Endothelial cell of umbilical vein (primary cell): Measurements from ENCODE around the gene MAK. TPM values are rescaled to one million over a fixed set of nuclear protein-coding genes. Genes with fewer than 3 reads are reported as not detected.

Source experiments
- BruUV-seq: library from RNA; stranded (reverse); fragments of 400-500 nt; replicated peaks from 2 replicates; lab custom pipeline; 2021; lab: Mats Ljungman, UMichigan
- CTCF ChIA-PET: fragments of 300-600, 350-600 bp; sonication (Branson Sonifier 250); formaldehyde crosslinking; loops from one replicate; lab custom pipeline; 2021; ENCODE audit warnings: antibody characterized with exemption, inconsistent platforms; lab: Charles Lee
- POLR2A ChIA-PET: fragments of 300-600, 350-600 bp; sonication (Branson Sonifier 250); formaldehyde crosslinking; loops from one replicate; lab custom pipeline; 2021; ENCODE audit warnings: antibody characterized with exemption, inconsistent platforms; lab: Charles Lee
- DNase-seq: peaks from one replicate; pipeline ENCODE4 v3.0.0-alpha.2; 2011; ENCODE audit warnings: low read depth, low spot score
- FAIRE-seq: peaks from 2 replicates; lab custom pipeline; 2011; peaks lifted over from hg19 to GRCh38; lab: Jason Lieb, UNC
- H2AFZ ChIP-seq: 2 replicates; pipeline ENCODE4 v1.6.0; 2012; ENCODE audit warnings: low read depth, low read length, control low read depth, inconsistent platforms
- H3K27ac ChIP-seq: 2 replicates; pipeline ENCODE4 v1.5.1; 2011; ENCODE audit warnings: low read depth, mild to moderate bottlenecking, control low read depth, low read length, moderate library complexity; ENCODE audit not compliant: insufficient read depth
- H3K27me3 ChIP-seq, 2 experiments: 2 replicates each; pipeline versions ENCODE4 v1.6.0 to v1.6.1; 2011; ENCODE audit warnings: low read length in 2 of 2, mixed read lengths in 1 of 2; ENCODE audit not compliant: control insufficient read depth in 2 of 2, insufficient read depth in 2 of 2
- H3K36me3 ChIP-seq, 2 experiments: 2 replicates in 1 of 2; 3 replicates in 1 of 2; pipeline ENCODE4 v1.5.1; 2011; ENCODE audit warnings: low read length in 2 of 2, mild to moderate bottlenecking in 1 of 2, moderate library complexity in 1 of 2; ENCODE audit not compliant: control insufficient read depth in 2 of 2, insufficient read depth in 2 of 2; ENCODE audit errors: extremely low read depth in 1 of 2
- H3K4me1 ChIP-seq: 3 replicates; pipeline ENCODE4 v1.5.1; 2011; ENCODE audit warnings: mild to moderate bottlenecking, low read length; ENCODE audit not compliant: control insufficient read depth, insufficient read depth; ENCODE audit errors: extremely low read depth
- H3K4me2 ChIP-seq: 2 replicates; pipeline ENCODE4 v1.6.1; 2011; ENCODE audit warnings: low read length, control low read depth, mixed read lengths; ENCODE audit not compliant: insufficient read depth
- H3K4me3 ChIP-seq, 3 experiments: fragments of 200-600 bp in 1 of 3; sonication (generic), shearing (Covaris generic) in 1 of 3; replicated peaks in 1 of 3; 2 replicates each; pipeline ENCODE4 v1.5.1; 2011 to 2016; ENCODE audit warnings: control low read depth in 3 of 3, low read length in 3 of 3, mild to moderate bottlenecking in 2 of 3, inconsistent platforms in 1 of 3, low read depth in 1 of 3, moderate library complexity in 1 of 3; ENCODE audit not compliant: insufficient read depth in 1 of 3
- H3K79me2 ChIP-seq: 2 replicates; pipeline ENCODE4 v1.6.0; 2012; ENCODE audit warnings: low read length, inconsistent platforms; ENCODE audit not compliant: control insufficient read depth, insufficient read depth
- H3K9ac ChIP-seq: replicated peaks from 2 replicates; pipeline ENCODE3; 2011; ENCODE audit warnings: low read length, control low read depth; ENCODE audit not compliant: insufficient read depth; ENCODE audit errors: extremely low read depth
- H3K9me1 ChIP-seq: replicated peaks from 3 replicates; pipeline ENCODE4 v1.6.0; 2011; ENCODE audit warnings: mild to moderate bottlenecking, low read length; ENCODE audit not compliant: control insufficient read depth, insufficient read depth; ENCODE audit errors: extremely low read depth
- H3K9me3 ChIP-seq: replicated peaks from 2 replicates; pipeline ENCODE4 v1.5.1; 2012; ENCODE audit warnings: low read length, inconsistent platforms; ENCODE audit not compliant: control insufficient read depth, insufficient read depth
- H4K20me1 ChIP-seq: replicated peaks from 2 replicates; pipeline ENCODE3; 2011; ENCODE audit warnings: mild to moderate bottlenecking, low read length; ENCODE audit not compliant: control insufficient read depth, insufficient read depth; ENCODE audit errors: extremely low read depth
- CTCF ChIP-seq, 2 donors: IDR thresholded peaks; 1 replicate in 1 of 2; 2 replicates in 1 of 2; pipeline ENCODE4 v1.5.1; 2011; ENCODE audit warnings: low read length in 2 of 2, mild to moderate bottlenecking in 2 of 2, moderate library complexity in 2 of 2, control low read depth in 1 of 2, inconsistent platforms in 1 of 2, low read depth in 1 of 2; ENCODE audit not compliant: insufficient read depth in 1 of 2; ENCODE audit errors: extremely low read depth in 1 of 2
- EZH2 ChIP-seq: IDR thresholded peaks from 2 replicates; pipeline ENCODE4 v1.6.1; 2012; ENCODE audit warnings: borderline replicate concordance, low read depth, mild to moderate bottlenecking, moderate library complexity, low read length, inconsistent platforms; ENCODE audit not compliant: severe bottlenecking
- FOS ChIP-seq: IDR thresholded peaks from 2 replicates; pipeline ENCODE4 v1.6.1; 2011; ENCODE audit warnings: mild to moderate bottlenecking, low read length, moderate library complexity, borderline replicate concordance; ENCODE audit not compliant: insufficient read depth
- GATA2 ChIP-seq: IDR thresholded peaks from 2 replicates; pipeline ENCODE4 v1.7.0; 2011; ENCODE audit warnings: low read depth, mild to moderate bottlenecking, moderate library complexity, mixed read lengths, low read length; ENCODE audit not compliant: insufficient read length, insufficient read depth
- JUN ChIP-seq: IDR thresholded peaks from 2 replicates; pipeline ENCODE4 v1.6.1; 2011; ENCODE audit warnings: borderline replicate concordance, low read depth; ENCODE audit not compliant: insufficient read length, insufficient read depth
- MAX ChIP-seq: IDR thresholded peaks from 2 replicates; pipeline ENCODE4 v1.6.1; 2011; ENCODE audit not compliant: insufficient read depth, insufficient read length
- MYC ChIP-seq: IDR thresholded peaks from one replicate; pipeline ENCODE4 v1.6.1; 2011; ENCODE audit warnings: mild to moderate bottlenecking, low read depth, low read length
- POLR2A ChIP-seq: IDR thresholded peaks from 2 replicates; pipeline ENCODE4 v1.6.1; 2012; ENCODE audit warnings: low read depth, mild to moderate bottlenecking, control low read depth, low read length
- POLR2AphosphoS5 ChIP-seq: IDR thresholded peaks from 2 replicates; pipeline ENCODE4 v1.6.1; 2012; ENCODE audit warnings: low read depth, mild to moderate bottlenecking, control low read depth, low read length, moderate library complexity; ENCODE audit not compliant: insufficient read depth
- dilution Hi-C: fragments of 300-500 bp; cut with MboI; formaldehyde crosslinking; loops from one replicate; pipeline ENCODE4 v1.15.0; 2019; ENCODE audit warnings: low sequenced_read_pairs; ENCODE audit not compliant: extremely low pct_ligation_motif_present
- intact Hi-C: fragments of 100-400 bp; cut with micrococcal nuclease; formaldehyde crosslinking; loops from one replicate; pipeline ENCODE4 v1.10.0; 2022
- polyA plus RNA-seq, 4 experiments: library from polyadenylated mRNA; depleted of rRNA in 3 of 4; stranded (reverse) in 3 of 4; unstranded in 1 of 4; fragments of >200 nt; gene quantifications; 2 replicates each; pipeline versions ENCODE4 v1.2.1 to v1.2.3, GENCODE V29; 2011 to 2012; ENCODE audit warnings: missing spikeins in 1 of 4
- total RNA-seq: library from RNA; stranded (reverse); gene quantifications from 2 replicates; pipeline ENCODE4 v1.2.3, GENCODE V29; 2021

The MAK gene
- total and polyA plus RNA-seq, 2 donors (not counting 3 experiments of a cell fraction or from before 2014, with no cell fraction given): not detected

- no peak overlapping the region for H2AFZ ChIP-seq
- no peak overlapping the region for H3K4me3 ChIP-seq
- dilution Hi-C loops (no loop called here), intact Hi-C loops (no loop called here)
- no peak overlapping the region for H3K9ac ChIP-seq
- no peaks in the 10 kb centered on the region for H3K9me1 ChIP-seq
- H3K4me2 ChIP-seq: no peak overlapping the region
- BruUV-seq: no TSS peak
- ChIA-PET CTCF (interaction anchor here (1.3 to 1.9 kb wide), 2 partner anchors 10 to 52 kb away, joined by 3 to 7 read pairs; no protein-coding TSS in a partner anchor), POLR2A (no interaction called here)
- H4K20me1 ChIP-seq: no peaks in the 10 kb centered on the region
- peaks cover 16% of the 10 kb centered on the region for H3K4me1 ChIP-seq
- no peaks in the 10 kb centered on the region for H3K27me3 ChIP-seq
- no peak overlapping the region for H3K27ac ChIP-seq
- peaks cover 28% of the 10 kb centered on the region for H3K79me2 ChIP-seq
- no peak for DNase-seq
- no peaks in the 10 kb centered on the region for H3K9me3 ChIP-seq
- no peaks in the 10 kb centered on the region for H3K36me3 ChIP-seq
- FAIRE-seq: no peak
- TF ChIP-seq MYC (no peak), POLR2A (no peak), POLR2AphosphoS5 (no peak), CTCF (IDR thresholded peaks at IDR 0.05; ENCODE audit: extremely low read depth in 1 of 2, insufficient read depth in 1 of 2, low read depth in 1 of 2, low read length in 2 of 2) (no peak), GATA2 (no peak), JUN (no peak), FOS (no peak), MAX (no peak), EZH2 (no peak)
Observed at GRCh38 chr6:10749734-10750133, 88.6 kb downstream of the MAK start.
